ENCODE measurements around the gene AGPAT4. TPM values are rescaled to one million over a fixed set of nuclear protein-coding genes. Genes with fewer than 3 reads are reported as not detected.

AGPAT4 gene
- total and polyA plus RNA-seq, 2 donors (not counting 1 experiment from before 2014, with no cell fraction given), result 4.4 to 6.1 TPM

DNA sequence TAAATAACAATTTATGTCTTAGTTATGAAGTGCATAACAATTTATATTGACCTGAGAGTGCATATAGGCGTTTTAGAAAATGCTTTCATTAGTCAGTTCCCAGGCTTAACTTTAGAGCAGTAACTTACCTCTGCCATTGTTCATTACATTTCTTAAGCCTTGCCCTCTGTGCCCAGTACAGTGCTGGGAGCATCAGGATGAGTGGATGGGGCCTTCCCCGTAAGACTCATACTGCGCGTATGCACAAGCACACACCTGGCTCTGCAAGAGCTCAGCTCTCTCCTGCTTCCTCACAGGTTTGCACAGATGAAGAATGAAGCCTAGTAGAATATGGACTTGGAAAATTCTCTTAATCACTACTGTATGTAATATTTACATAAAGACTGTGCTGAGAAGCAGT, 157.3 kb downstream of the AGPAT4 start:
- intact Hi-C loops (cut with micrococcal nuclease), result no loop called here

GRCh38 chr6:161115468-161115867, 158.4 kb downstream of the AGPAT4 start:
- H3K27me3 ChIP-seq (replicated peaks in 1 of 4; ENCODE audit: control extremely low read depth in 1 of 4, control insufficient read depth in 3 of 4, insufficient read depth in 4 of 4, low read length in 3 of 4), result no peaks in the 10 kb centered on the region
- Mint-ChIP-seq H3K27ac (no peak overlapping the region), H3K27me3 (no peaks in the 10 kb centered on the region), H3K4me3 (no peak overlapping the region), H3K4me1 (no peaks in the 10 kb centered on the region), H3K9me3 (ENCODE audit: insufficient read depth) (peaks cover 2% of the 10 kb centered on the region)
- POLR2A ChIA-PET, result no interaction called here
- H2AFZ ChIP-seq (ENCODE audit: insufficient read depth, low read depth, low read length, poor library complexity, severe bottlenecking), result no peak overlapping the region
- 100% methylated on average over 3 of the region's 3 CpGs for WGBS (ENCODE audit: insufficient coverage)
- H3K27ac ChIP-seq (ENCODE audit: low read length in 2 of 2), result no peak overlapping the region
- peaks cover 12 to 62% of the 10 kb centered on the region in 2 experiments for H3K36me3 ChIP-seq (replicated peaks in 1 of 2; ENCODE audit: control extremely low read depth in 1 of 2, control insufficient read depth in 1 of 2, extremely low read depth in 1 of 2, insufficient read depth in 2 of 2, low read length in 1 of 2)
- DNase-seq (no peak), ATAC-seq (ENCODE audit: low read depth) (no peak)
- CTCF ChIA-PET, result no interaction called here
- no peaks in the 10 kb centered on the region for H3K9me3 ChIP-seq (ENCODE audit: control extremely low read depth in 1 of 3, control insufficient read depth in 2 of 3, insufficient read depth in 1 of 3, low read length in 2 of 3)
- H3K4me1 ChIP-seq (ENCODE audit: control insufficient read depth in 2 of 2, insufficient read depth in 2 of 2, low read length in 2 of 2), result no peaks in the 10 kb centered on the region
- no peaks in the 10 kb centered on the region for H3K79me2 ChIP-seq (ENCODE audit: control insufficient read depth, insufficient read depth, low read length)
- no peak overlapping the region for H3K4me2 ChIP-seq (replicated peaks; ENCODE audit: low read depth, low read length, poor library complexity, severe bottlenecking)
- H3K9ac ChIP-seq (ENCODE audit: low read length), result no peak overlapping the region
- intact Hi-C loops (cut with micrococcal nuclease), result no loop called here
- no peaks in the 10 kb centered on the region for H4K20me1 ChIP-seq (ENCODE audit: control insufficient read depth, insufficient read depth, low read length, poor library complexity, severe bottlenecking)
- TF ChIP-seq CTCF (IDR thresholded peaks at IDR 0.05) (no peak), EZH2 (IDR thresholded peaks at IDR 0.05; ENCODE audit: borderline replicate concordance, insufficient read depth, low read depth, low read length, poor library complexity, severe bottlenecking) (no peak)
- no peak overlapping the region for H3K4me3 ChIP-seq (ENCODE audit: control extremely low read depth in 1 of 5, extremely low read depth in 1 of 5, insufficient read depth in 1 of 5, low read depth in 2 of 5, low read length in 4 of 5)

More for the DNA sequence above, 157.3 kb downstream of the AGPAT4 start:
- Mint-ChIP-seq H3K4me3 (no peak overlapping the region), H3K9me3 (ENCODE audit: insufficient read depth) (peaks cover 2% of the 10 kb centered on the region), H3K27ac (no peak overlapping the region), H3K27me3 (no peaks in the 10 kb centered on the region), H3K4me1 (no peaks in the 10 kb centered on the region)
- TF ChIP-seq EZH2 (IDR thresholded peaks at IDR 0.05; ENCODE audit: borderline replicate concordance, insufficient read depth, low read depth, low read length, poor library complexity, severe bottlenecking), result no peak
- no peak for TF ChIP-seq CTCF (IDR thresholded peaks at IDR 0.05)
- H3K4me1 ChIP-seq (ENCODE audit: control insufficient read depth in 2 of 2, insufficient read depth in 2 of 2, low read length in 2 of 2), result no peaks in the 10 kb centered on the region
- no peaks in the 10 kb centered on the region for H3K27me3 ChIP-seq (replicated peaks in 1 of 4; ENCODE audit: control extremely low read depth in 1 of 4, control insufficient read depth in 3 of 4, insufficient read depth in 4 of 4, low read length in 3 of 4)
- POLR2A ChIA-PET, result no interaction called here
- peaks cover 10 to 58% of the 10 kb centered on the region in 2 experiments for H3K36me3 ChIP-seq (replicated peaks in 1 of 2; ENCODE audit: control extremely low read depth in 1 of 2, control insufficient read depth in 1 of 2, extremely low read depth in 1 of 2, insufficient read depth in 2 of 2, low read length in 1 of 2)
- no peak overlapping the region for H3K4me3 ChIP-seq (ENCODE audit: control extremely low read depth in 1 of 5, extremely low read depth in 1 of 5, insufficient read depth in 1 of 5, low read depth in 2 of 5, low read length in 4 of 5)
- no CpG with 5 or more reads among the region's 4 CpGs for WGBS (ENCODE audit: insufficient coverage)
- H3K9ac ChIP-seq (ENCODE audit: low read length), result no peak overlapping the region
- no peak overlapping the region for H3K27ac ChIP-seq (ENCODE audit: low read length in 2 of 2)
- H3K4me2 ChIP-seq (replicated peaks; ENCODE audit: low read depth, low read length, poor library complexity, severe bottlenecking), result no peak overlapping the region
- ATAC-seq (ENCODE audit: low read depth), result no peak
- no peaks in the 10 kb centered on the region for H3K79me2 ChIP-seq (ENCODE audit: control insufficient read depth, insufficient read depth, low read length)
- DNase-seq, result no peak
- H3K9me3 ChIP-seq (ENCODE audit: control extremely low read depth in 1 of 3, control insufficient read depth in 2 of 3, insufficient read depth in 1 of 3, low read length in 2 of 3), result no peaks in the 10 kb centered on the region
- H4K20me1 ChIP-seq (ENCODE audit: control insufficient read depth, insufficient read depth, low read length, poor library complexity, severe bottlenecking), result no peaks in the 10 kb centered on the region
- CTCF ChIA-PET, result no interaction called here
- H2AFZ ChIP-seq (ENCODE audit: insufficient read depth, low read depth, low read length, poor library complexity, severe bottlenecking), result no peak overlapping the region

All from B cell (primary cell).